ENCODE data around the gene CD160. TPM values are rescaled to one million over a fixed set of nuclear protein-coding genes. Genes with fewer than 3 reads are reported as not detected.
A peak's percentile ranks its signal among the peaks of the same experiment; 100 is the strongest.

CD160 gene
- total RNA-seq, 1 experiment from 2014 or later: not detected

DNA sequence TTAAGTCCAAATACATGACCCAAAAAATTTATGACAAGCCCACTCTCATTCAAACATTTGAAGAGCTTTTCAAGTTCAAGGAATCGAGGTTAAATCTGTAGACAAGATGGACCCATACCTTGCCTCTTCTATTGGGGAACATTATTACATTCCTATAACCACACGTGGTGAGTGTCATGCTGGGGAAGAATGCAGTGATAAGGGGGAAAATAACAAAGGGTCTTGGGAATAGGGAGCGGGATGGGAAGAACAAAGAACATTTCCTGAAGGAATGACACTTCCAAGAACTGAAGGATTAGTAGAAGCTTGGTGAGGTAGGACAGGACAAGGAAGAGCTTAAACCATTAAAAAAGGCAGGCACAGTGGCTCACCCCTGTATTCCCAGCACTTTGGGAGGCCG lies 31.0 kb upstream of the CD160 start:
- TF ChIP-seq, protein P1, sequence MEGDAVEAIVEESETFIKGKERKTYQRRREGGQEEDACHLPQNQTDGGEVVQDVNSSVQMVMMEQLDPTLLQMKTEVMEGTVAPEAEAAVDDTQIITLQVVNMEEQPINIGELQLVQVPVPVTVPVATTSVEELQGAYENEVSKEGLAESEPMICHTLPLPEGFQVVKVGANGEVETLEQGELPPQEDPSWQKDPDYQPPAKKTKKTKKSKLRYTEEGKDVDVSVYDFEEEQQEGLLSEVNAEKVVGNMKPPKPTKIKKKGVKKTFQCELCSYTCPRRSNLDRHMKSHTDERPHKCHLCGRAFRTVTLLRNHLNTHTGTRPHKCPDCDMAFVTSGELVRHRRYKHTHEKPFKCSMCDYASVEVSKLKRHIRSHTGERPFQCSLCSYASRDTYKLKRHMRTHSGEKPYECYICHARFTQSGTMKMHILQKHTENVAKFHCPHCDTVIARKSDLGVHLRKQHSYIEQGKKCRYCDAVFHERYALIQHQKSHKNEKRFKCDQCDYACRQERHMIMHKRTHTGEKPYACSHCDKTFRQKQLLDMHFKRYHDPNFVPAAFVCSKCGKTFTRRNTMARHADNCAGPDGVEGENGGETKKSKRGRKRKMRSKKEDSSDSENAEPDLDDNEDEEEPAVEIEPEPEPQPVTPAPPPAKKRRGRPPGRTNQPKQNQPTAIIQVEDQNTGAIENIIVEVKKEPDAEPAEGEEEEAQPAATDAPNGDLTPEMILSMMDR (IDR thresholded peaks at IDR 0.05; ENCODE audit: unreplicated experiment): no peak
- Mint-ChIP-seq H3K27ac (ENCODE audit: low read depth, unreplicated experiment) (no peak overlapping the region), H3K36me3 (ENCODE audit: insufficient read depth, unreplicated experiment) (peaks cover 6% of the 10 kb centered on the region), H3K9me3 (ENCODE audit: unreplicated experiment) (no peaks in the 10 kb centered on the region), H3K4me3 (ENCODE audit: unreplicated experiment) (no peak overlapping the region), H3K4me1 (ENCODE audit: insufficient read depth, unreplicated experiment) (peaks cover 21% of the 10 kb centered on the region), H3K27me3 (ENCODE audit: insufficient read depth, unreplicated experiment) (no peaks in the 10 kb centered on the region)
- no TSS peak for BruUV-seq (replicated peaks)
- POLR2A ChIA-PET: no interaction called here
- intact Hi-C loops (cut with micrococcal nuclease): no loop called here
- DNase-seq (ENCODE audit: unreplicated experiment): no peak
- CTCF ChIA-PET: interaction anchor here (0.6 kb wide), 1 partner anchor 34 kb away, joined by 3 read pairs; no protein-coding TSS in a partner anchor

DNA sequence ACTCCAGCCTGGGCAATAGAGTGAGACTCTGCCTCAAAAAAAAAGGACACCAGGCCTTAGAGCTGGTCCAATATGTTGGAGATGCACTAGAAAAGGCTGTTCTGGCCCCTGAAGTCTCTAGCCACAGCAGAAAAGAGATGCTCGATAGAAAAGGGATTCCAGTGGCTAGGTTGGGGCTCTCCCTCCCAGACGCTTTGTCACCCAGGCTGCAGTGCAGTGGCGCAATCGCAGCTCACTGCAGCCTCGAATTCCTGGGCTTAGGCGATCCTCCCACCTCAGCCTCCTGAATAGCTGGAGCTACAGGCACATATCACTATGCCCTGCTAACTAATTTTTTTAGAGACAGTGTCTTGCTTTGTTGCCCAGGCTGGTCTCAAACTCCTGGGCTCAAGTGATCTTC lies 30.4 kb upstream of the CD160 start:
- Mint-ChIP-seq H3K4me1 (ENCODE audit: insufficient read depth, unreplicated experiment) (peaks cover 21% of the 10 kb centered on the region), H3K36me3 (ENCODE audit: insufficient read depth, unreplicated experiment) (peaks cover 6% of the 10 kb centered on the region), H3K27me3 (ENCODE audit: insufficient read depth, unreplicated experiment) (no peaks in the 10 kb centered on the region), H3K4me3 (ENCODE audit: unreplicated experiment) (no peak overlapping the region), H3K9me3 (ENCODE audit: unreplicated experiment) (no peaks in the 10 kb centered on the region), H3K27ac (ENCODE audit: low read depth, unreplicated experiment) (no peak overlapping the region)
- no TSS peak for BruUV-seq (replicated peaks)
- TF ChIP-seq, protein P1 (IDR thresholded peaks at IDR 0.05; ENCODE audit: unreplicated experiment): no peak
- intact Hi-C loops (cut with micrococcal nuclease): no loop called here
- ChIA-PET CTCF (no interaction called here), POLR2A (no interaction called here)
- DNase-seq (ENCODE audit: unreplicated experiment): no peak

DNA sequence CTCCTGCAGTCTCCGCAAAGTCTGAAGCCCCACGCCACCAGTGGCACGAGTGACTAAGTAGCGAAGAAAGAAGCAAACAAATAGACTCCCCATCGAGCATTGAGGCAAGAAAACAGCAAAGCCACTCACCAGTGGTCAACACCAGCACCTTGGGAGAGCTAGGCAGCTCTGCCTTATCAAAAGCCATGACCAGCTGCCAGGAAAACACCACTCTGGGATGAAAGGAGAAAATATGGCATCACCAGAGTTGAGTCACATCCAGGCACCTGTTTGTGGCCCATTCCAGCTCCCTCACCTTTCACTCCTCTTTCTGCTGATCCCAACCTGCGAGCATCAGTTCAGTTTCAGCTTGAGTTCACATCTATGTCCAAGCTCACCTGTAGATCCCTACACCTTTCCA lies 29.4 kb upstream of the CD160 start:
- intact Hi-C loops (cut with micrococcal nuclease): no loop called here
- Mint-ChIP-seq H3K27me3 (ENCODE audit: insufficient read depth, unreplicated experiment) (no peaks in the 10 kb centered on the region), H3K4me3 (ENCODE audit: unreplicated experiment) (no peak overlapping the region), H3K4me1 (ENCODE audit: insufficient read depth, unreplicated experiment) (peaks cover 21% of the 10 kb centered on the region), H3K36me3 (ENCODE audit: insufficient read depth, unreplicated experiment) (peaks cover 6% of the 10 kb centered on the region), H3K9me3 (ENCODE audit: unreplicated experiment) (no peaks in the 10 kb centered on the region), H3K27ac (ENCODE audit: low read depth, unreplicated experiment) (peak overlapping the region; percentile 44)
- CTCF ChIA-PET: interaction anchor here (0.5 to 1.0 kb wide), 3 partner anchors 202 to 348 kb away, joined by 3 read pairs; no protein-coding TSS in a partner anchor
- BruUV-seq (replicated peaks): no TSS peak
- POLR2A ChIA-PET: interaction anchor here (1.1 to 2.1 kb wide), 2 partner anchors 9 to 169 kb away, joined by 3 to 6 read pairs; partner anchors contain the start of gene PIAS3
- TF ChIP-seq, protein P1 (IDR thresholded peaks at IDR 0.05; ENCODE audit: unreplicated experiment): no peak
- no peak for DNase-seq (ENCODE audit: unreplicated experiment)

DNA sequence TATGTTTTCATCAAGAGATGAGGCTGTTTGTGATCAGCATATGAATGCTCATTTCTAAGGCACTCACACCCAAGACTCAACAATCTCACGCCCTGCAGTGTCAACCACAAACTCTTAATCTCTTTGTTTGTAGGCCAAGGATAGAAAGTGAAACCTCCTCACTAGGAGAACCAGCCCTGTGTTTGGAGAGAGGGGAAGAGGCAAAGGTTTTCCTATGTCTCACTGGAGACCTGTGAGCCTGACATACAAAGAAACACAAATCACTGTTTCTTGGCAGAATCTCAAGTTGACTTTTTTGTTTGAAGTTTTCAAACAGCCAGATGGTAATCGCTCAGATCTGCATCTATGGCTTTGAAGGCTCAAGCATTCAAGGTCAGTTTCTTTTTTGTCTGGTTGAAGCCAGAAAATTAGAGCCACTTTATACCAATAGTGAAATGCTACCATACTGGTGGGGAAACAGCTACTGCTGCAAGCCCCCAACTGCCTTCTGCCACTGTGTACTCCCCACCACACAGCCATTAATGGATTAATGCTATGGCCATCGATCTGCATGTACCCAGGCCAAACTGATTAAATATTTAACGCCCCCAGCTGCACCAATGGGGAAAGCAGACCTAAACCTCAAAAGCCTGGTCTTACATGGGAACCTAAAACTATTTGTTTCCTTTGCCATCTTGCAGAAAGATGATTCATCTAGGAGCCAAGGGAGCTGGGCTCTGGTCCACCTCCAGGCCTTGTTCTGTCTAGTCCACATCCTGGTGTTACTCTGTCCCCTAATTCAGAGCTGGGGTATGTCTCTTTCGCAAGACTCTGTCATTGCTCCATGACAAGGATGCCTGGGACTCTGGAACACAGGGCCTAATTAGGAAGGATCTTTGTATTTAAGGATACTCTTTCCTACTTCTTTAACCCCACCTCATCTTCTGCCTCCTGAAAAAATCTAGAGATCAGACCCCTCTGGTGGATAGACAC lies 28.4 kb upstream of the CD160 start:
- no peaks in the 10 kb centered on the region for H3K9me3 Mint-ChIP-seq (ENCODE audit: unreplicated experiment)
- H3K36me3 Mint-ChIP-seq (ENCODE audit: insufficient read depth, unreplicated experiment): peaks cover 6% of the 10 kb centered on the region
- TF ChIP-seq, protein P1 (IDR thresholded peaks at IDR 0.05; ENCODE audit: unreplicated experiment): no peak
- no peaks in the 10 kb centered on the region for H3K27me3 Mint-ChIP-seq (ENCODE audit: insufficient read depth, unreplicated experiment)
- intact Hi-C loops (cut with micrococcal nuclease): no loop called here
- H3K4me1 Mint-ChIP-seq (ENCODE audit: insufficient read depth, unreplicated experiment): peaks cover 21% of the 10 kb centered on the region
- H3K4me3 Mint-ChIP-seq (ENCODE audit: unreplicated experiment): no peak overlapping the region
- ChIA-PET CTCF (interaction anchor here (0.6 to 1.2 kb wide), 4 partner anchors 13 to 347 kb away, joined by 3 to 5 read pairs (median 4); no protein-coding TSS in a partner anchor), POLR2A (interaction anchor here (0.6 to 3.3 kb wide), 3 partner anchors 8 to 94 kb away, joined by 3 to 11 read pairs (median 6); partner anchors contain the start of gene PDZK1)
- peak; percentile 84 for DNase-seq (ENCODE audit: unreplicated experiment)
- peak overlapping the region; percentile 44 for H3K27ac Mint-ChIP-seq (ENCODE audit: low read depth, unreplicated experiment)
- no TSS peak for BruUV-seq (replicated peaks)

All from MCF 10A (cell line).